GM21529 (cell line): ENCODE measurements around the gene ATP5ME.
"Not testable (repeated sequence)": the region's sequence is repeated elsewhere in the genome, so short reads cannot be mapped to it uniquely, and the experiment has no call there.

Experiments used
- ATAC-seq: cut with Tn5 transposase; IDR thresholded peaks from one replicate; pipeline ENCODE4 v1.9.1; 2021; ENCODE audit not compliant: unreplicated experiment

The ATP5ME gene

GRCh38 chr4:671769-672168 lies 2.3 kb downstream of the ATP5ME start:
- no peak for ATAC-seq

GRCh38 chr4:669806-670559 lies 4.1 kb downstream of the ATP5ME start:
- not testable (repeated sequence) for ATAC-seq

GRCh38 chr4:668219-668618 lies 5.9 kb downstream of the ATP5ME start:
- ATAC-seq = not testable (repeated sequence)

- ATAC-seq = no peak
Observed at GRCh38 chr4:667545-667925, 6.5 kb downstream of the ATP5ME start.

GRCh38 chr4:666822-667544 lies 7.1 kb downstream of the ATP5ME start:
- no peak for ATAC-seq

GRCh38 chr4:666436-666810 lies 7.7 kb downstream of the ATP5ME start:
- no peak for ATAC-seq

- no peak for ATAC-seq
Observed at GRCh38 chr4:665751-666435, 8.2 kb downstream of the ATP5ME start.

GRCh38 chr4:665381-665750 lies 8.7 kb downstream of the ATP5ME start:
- no peak for ATAC-seq

- no peak for ATAC-seq
Observed at GRCh38 chr4:664713-665231, 9.3 kb downstream of the ATP5ME start.

GRCh38 chr4:663438-664428 lies 10.3 kb downstream of the ATP5ME start:
- ATAC-seq = peak; percentile 60

- no peak for ATAC-seq
Observed at GRCh38 chr4:663046-663437, 11.0 kb downstream of the ATP5ME start.

- ATAC-seq = no peak
Observed at GRCh38 chr4:661881-662761, 12.0 kb downstream of the ATP5ME start.

GRCh38 chr4:661231-661630 lies 12.8 kb downstream of the ATP5ME start:
- no peak for ATAC-seq

- no peak for ATAC-seq
Observed at GRCh38 chr4:660401-660800, 13.7 kb downstream of the ATP5ME start.

GRCh38 chr4:659851-660250 lies 14.2 kb downstream of the ATP5ME start:
- ATAC-seq = no peak

GRCh38 chr4:658681-659667 lies 15.1 kb downstream of the ATP5ME start:
- no peak for ATAC-seq

- no peak for ATAC-seq
Observed at GRCh38 chr4:657834-658667, 16.0 kb downstream of the ATP5ME start.
